Activated T-cell treated with anti-CD3 and anti-CD28 coated beads for 4 hours (primary cell): ENCODE measurements around the gene SRSF1.

Experiments used
- DNase-seq: peaks from one replicate; pipeline ENCODE4 v3.0.0-alpha.2; 2020

The SRSF1 gene

GRCh38 chr17:58010067-58010799 is 3.2 kb upstream of the SRSF1 start:
- DNase-seq, result no peak

DNA sequence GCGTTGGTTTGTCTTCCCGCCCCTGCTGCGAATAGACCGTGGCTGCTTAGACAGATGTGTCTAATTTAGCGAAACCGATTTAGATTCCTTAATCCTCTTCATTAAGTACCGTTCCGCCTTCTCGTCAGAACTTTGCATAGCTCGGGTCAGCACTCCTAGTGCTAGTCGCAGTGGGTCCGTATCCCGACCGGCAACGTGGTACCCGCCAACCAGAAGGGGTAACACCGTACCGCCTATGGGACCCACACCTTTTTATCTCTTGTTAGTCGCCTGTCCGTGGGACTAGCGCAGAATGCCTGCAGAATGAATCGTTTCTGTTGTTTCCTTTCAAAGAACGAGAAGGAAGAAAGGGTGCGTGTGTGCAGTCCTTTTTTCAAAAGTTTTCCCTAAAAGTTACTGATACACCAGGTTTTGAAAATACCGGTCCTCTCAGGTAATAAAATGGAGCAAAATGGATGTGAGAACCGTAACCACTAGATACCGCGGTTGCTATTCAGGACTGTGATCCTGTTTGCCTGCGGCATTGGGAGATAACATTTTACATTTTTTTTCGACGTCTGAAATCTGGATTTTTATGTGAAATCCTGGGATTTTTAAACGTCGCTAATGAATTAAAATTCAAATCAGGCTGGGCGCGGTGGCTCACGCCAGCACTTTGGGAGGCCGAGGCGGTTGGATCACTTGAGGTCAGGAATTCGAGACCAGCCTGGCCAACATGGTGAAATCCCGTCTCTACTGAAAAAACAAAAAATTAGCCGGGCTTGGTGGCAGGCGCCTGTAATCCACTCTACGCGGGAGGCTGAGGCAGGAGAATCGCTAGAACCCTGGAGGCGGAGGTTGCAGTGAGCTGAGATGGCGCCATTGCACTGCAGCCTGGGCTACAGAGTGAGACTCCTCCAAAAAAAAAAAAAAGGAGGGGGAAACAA is 998 bp upstream of the SRSF1 start:
- DNase-seq, result no peak

GRCh38 chr17:58006560-58006923 is 504 bp downstream of the SRSF1 start:
- peak; percentile 54 for DNase-seq

DNA sequence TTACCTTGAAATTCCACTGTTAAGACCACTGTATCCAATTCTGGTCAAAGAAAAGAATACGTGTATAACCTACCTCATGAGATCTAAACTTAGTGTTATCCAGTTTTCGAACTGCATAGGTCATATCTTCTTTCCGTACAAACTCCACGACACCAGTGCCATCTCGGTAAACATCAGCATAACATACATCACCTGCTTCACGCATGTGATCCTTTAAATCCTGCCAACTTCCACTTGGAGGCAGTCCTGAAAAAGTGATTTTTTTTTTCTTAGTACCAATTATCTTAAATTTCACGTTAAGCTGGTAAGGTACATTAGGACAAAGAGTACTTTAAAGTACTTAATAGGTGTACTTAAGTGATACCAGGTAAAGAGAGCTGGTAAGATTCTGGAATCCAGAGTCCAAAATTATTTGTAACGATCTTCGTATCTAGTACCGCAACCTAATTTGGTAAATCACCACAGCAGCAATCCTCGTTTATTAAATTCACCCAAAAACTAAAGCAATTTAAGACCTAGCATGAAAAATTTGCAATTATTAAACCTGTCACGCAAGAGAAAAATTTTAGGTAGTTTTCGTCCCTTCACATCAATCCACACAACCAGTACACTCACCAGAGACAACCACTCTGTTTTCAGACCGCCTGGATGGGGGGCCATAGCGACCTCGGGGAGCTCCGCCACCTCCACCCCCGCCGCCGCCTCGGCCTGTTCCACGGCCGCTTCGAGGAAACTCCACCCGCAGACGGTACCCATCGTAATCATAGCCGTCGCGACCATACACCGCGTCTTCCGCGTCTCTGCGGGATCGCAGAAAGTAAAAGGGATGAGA is 1.1 kb downstream of the SRSF1 start:
- DNase-seq, result no peak

DNA sequence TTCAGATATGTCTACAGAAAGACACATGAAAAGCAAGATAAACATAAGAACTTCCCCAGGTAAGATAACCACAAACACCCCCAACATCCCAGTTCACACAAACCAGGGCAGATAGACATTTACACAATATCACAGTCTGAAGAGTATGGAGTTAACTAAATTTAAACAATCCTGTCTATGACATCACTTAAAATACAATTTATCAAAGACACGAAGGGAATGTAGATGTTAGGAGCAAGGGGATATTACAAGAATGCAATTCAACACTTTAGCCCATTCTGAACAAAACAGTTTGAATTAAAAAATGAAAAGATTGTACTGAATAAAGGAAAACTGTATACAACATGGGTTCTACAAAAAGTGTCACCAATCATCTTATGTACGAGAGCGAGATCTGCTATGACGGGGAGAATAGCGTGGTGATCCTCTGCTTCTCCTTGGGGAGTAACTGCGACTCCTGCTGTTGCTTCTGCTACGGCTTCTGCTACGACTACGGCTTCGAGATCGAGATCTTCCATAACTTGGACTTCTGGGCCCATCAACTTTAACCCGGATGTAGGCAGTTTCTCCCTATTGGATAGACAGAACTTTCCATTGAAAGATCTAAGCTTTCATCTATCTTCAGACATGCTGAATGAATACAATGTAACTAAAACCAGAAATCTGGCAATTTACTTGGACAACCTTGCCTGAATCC is 1.9 kb downstream of the SRSF1 start:
- no peak for DNase-seq

DNA sequence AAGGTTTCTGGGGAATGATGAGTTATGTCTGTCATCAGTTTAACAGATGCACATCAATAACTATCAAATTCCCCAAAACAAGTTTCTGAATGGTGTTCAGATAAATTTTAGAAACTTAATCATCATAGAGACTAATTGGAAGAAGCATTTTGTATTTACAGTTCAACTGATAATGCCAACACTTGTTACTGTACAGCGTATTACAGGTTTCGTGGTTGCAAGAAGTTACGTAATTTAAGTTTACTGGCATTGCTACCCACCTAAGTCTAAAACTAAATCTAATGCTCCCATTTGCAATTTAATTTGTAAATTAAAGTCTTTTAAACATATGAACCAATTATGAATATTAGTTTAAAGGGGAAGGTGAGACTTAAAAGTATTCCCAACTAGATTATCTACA is 3.0 kb downstream of the SRSF1 start:
- no peak for DNase-seq

DNA sequence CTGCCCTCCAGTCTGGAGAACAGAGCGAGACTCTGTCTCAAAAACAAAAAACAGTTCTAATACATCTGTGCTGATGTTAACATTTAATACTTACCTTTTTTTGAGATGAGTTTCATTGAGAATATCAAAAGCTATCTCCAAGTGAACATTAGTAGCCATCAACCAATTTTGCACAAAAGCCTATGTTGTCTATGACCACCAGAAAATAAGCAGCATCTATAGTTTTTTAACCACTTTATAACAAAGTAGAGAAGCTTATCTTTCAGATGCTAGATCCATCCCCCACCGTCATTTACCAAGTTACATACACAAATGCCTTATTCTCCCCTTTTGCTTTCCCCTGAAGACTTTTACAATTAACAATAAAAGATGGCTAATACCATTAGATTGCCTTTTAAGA is 4.1 kb downstream of the SRSF1 start:
- no peak for DNase-seq

DNA sequence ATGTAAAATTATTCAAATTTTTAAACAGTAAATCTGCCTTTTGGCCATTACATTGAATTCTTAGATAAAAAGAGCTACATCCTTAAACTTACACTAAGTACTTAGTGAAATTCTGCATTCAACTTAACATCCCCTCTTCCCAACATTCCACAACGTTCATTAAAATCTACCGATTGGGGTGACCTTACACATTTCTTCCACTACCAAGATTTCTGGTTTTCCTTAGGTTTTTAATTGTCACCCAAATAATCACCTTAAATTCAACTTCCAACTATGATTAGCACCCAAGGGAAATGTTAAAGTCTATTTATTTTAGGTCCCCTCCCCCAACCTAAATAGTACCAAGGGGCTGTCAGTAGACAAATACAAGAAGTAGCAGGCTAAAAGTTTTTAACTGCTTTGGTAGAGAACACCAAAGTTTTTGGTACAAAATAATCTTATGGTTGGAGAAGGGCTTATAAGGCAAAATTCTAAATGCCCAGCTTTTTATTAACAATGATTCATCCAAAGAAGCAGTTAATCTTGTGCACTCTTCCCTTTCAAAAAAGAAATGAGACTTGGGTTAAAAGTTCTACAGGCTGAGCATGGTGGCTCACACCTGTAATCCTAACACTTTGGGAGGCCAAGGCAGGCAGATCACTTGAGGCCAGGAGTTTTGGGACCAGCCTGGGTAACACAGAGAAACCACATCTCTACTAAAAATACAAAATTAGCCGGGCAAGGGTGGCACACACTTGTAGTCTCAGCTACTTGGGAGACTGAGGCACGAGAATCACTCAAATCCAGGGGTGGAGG is 4.7 kb downstream of the SRSF1 start:
- no peak for DNase-seq

- no peak for DNase-seq
Observed at GRCh38 chr17:58001461-58002124, 5.5 kb downstream of the SRSF1 start.

- DNase-seq, result no peak
Observed at GRCh38 chr17:57999496-58000017, 7.5 kb downstream of the SRSF1 start.

GRCh38 chr17:57999010-57999495 is 8.0 kb downstream of the SRSF1 start:
- DNase-seq, result no peak

DNA sequence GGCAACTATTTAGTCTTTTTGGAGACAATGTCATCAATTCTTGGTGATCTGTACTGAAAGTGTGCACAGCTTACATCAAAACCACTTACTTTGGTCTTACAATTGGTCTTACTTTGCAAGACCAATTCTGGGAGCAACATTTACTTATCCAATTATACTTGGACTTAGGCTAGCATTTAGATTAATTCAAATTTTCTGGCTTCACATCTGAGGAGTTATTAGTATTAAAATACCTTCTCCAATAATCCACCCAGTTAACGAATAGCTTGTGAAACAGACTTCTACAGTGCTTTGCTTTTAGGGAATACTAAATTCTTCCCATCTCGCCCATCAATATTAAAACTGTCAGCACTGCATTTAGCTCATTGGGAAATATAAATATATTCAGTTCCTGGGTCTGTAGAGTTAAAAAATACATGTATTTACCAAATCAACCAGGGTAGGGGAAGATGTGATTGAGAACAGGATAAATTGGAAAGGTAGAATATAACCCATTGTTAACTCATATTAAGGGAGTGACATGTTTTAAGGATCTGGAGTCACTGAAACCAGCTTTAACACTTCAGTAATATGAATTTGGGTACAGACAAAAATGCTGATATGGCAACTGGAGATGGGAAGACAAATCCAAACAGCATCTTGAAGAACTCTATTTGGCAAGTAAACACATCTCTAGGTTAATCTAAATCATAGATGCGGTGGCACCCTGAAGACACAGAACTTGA is 9.8 kb downstream of the SRSF1 start:
- DNase-seq, result no peak

GRCh38 chr17:57995076-57995956 is 11.7 kb downstream of the SRSF1 start:
- DNase-seq, result no peak

DNA sequence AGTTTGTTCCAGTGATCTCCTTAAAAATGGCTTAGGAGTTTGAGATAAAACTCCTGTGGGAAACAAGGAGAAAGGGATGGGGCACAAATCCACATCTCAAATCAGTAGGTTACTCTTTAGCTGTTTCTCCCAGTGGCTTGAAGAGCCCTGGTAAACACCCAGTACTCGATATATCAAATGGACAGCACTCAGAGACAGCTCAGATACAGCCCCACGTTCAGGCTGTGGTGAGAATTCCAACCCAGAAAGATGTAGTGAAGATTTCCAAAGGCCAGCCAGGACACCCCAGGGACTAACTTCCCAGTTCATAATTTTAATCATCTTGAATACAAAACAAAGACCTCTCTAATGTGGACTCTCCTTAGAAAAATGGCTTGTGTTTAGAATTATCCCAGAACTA is 12.6 kb downstream of the SRSF1 start:
- no peak for DNase-seq

DNA sequence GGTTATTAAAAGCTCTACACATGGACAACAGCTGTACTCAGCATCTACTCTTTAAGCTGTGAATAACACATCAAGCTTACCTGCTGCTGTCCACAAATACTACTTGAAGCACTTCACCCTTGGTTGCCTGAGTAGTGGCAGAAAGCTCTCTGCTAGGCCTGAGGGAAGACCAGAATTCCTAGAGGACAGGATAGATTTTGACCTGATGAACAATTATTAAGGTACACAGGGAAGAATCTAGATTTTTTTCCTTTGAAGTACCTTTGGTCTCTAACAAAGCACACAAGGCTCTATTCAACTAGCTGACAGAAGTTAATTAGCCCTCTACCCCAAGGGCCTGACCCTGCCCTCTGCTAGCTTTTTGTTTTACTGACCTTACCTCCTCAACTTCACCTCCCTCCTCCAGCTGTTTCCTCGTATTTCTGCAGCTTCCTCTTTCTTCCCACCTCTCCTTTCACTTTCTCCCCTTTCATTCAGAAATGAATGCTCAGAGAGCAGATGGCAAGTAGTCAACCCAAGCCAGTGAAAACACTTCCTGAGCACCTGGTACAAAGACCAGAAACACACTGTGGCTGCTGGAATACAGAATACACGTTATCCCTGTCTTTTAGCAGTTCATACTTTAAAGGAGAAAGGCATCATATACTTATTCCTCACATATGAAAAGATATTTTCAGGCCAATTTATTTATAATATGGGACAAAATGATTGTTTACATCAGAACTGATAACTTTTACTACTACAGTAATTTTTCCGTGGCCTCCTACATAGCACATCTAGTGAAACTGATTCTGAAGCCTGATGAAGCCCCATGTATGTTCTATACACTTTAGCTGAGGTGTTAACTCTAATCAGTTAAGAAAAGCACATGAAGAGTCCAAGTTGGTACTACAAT is 13.3 kb downstream of the SRSF1 start:
- no peak for DNase-seq

GRCh38 chr17:57991537-57991936 is 15.5 kb downstream of the SRSF1 start:
- no peak for DNase-seq

DNA sequence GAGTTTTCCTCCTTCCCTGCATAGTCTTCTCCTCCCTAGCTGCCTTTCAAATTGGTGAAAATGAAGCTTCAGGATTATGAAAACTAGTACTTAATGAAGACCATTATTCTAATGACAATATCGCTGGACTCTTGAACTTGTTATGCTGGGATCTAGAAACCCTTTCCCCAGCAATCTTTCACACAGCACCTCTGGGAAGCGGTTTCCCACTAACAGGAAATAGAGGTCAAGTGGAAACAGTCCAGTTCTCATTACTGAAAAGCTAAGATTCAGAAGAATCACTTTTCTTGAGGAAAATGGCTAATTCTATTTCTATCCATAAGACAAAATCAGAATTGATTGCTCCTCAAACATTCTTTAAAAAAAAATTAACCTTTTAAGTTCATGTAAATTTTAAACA is 17.0 kb downstream of the SRSF1 start:
- DNase-seq, result no peak
